Measurements from ENCODE around the gene LRCH1.
"Not testable (repeated sequence)": the region's sequence is repeated elsewhere in the genome, so short reads cannot be mapped to it uniquely, and the experiment has no call there.

The LRCH1 gene

DNA sequence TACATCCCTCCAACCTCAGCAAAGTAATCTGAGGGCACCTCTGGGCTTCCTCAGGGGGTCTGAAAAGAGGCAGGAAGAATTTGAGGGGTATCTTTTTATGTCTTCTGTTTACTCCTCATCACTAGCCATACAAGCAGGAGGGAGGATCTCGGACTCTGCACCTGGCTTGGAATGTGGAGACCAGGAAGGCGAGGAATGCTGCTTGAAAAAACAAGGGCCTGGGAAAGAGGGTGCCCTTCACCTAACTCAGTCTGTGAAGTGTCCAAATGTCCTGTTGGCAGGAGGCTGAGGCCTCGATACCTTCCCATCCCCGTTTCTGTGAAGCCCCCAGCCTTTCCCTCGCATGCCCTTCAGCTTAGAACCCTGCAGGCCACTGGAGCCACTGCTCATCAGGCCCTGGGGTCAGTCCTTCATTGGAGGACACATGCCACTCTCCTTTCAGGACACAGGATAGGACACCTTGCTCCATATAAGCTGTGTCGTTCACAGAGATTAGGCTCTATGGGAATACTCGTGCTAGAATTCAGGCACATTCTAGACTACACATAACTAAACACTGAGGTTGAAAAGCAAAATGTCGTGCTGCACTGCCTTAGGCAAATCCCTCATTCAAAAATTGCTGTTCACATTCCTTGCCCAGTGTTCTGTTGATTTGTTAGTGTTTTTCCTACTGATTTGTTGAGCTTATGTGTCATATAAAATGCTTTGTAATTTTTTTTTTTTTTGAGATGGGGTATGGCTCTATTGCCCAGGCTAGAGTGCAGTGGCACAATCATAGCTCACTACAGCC, 194.3 kb downstream of the LRCH1 start:
- Mint-ChIP-seq H3K4me1 (peaks cover 20% of the 10 kb centered on the region), H3K4me3 (no peak overlapping the region), H3K9me3 (no peaks in the 10 kb centered on the region), H3K36me3 (ENCODE audit: insufficient read depth) (peaks cover 8% of the 10 kb centered on the region), H3K27me3 (no peaks in the 10 kb centered on the region), H3K27ac (ENCODE audit: low read depth) (no peak overlapping the region)
- ATAC-seq (replicated peaks; ENCODE audit: extremely low read depth, poor library complexity, severe bottlenecking) = no peak
- no peak for DNase-seq (ENCODE audit: low spot score in 2 of 2)

GRCh38 chr13:46748300-46748699, 195.3 kb downstream of the LRCH1 start:
- DNase-seq (ENCODE audit: low spot score in 2 of 2) (no peak), ATAC-seq (replicated peaks; ENCODE audit: extremely low read depth, poor library complexity, severe bottlenecking) (no peak)
- peaks cover 28% of the 10 kb centered on the region for H3K4me1 Mint-ChIP-seq
- no peak overlapping the region for H3K4me3 Mint-ChIP-seq
- no peaks in the 10 kb centered on the region for H3K27me3 Mint-ChIP-seq
- no peaks in the 10 kb centered on the region for H3K9me3 Mint-ChIP-seq
- peaks cover 9% of the 10 kb centered on the region for H3K36me3 Mint-ChIP-seq (ENCODE audit: insufficient read depth)
- no peak overlapping the region for H3K27ac Mint-ChIP-seq (ENCODE audit: low read depth)

- peaks cover 9% of the 10 kb centered on the region for H3K36me3 Mint-ChIP-seq (ENCODE audit: insufficient read depth)
These were observed 197.0 kb downstream of the LRCH1 start for GRCh38 chr13:46749951-46750350.

GRCh38 chr13:46751811-46752635, 199.1 kb downstream of the LRCH1 start:
- no peaks in the 10 kb centered on the region for H3K9me3 Mint-ChIP-seq
- H3K4me3 Mint-ChIP-seq = peak overlapping the region; percentile 26
- H3K27me3 Mint-ChIP-seq = peaks cover under 1% of the 10 kb centered on the region
- peaks cover 43% of the 10 kb centered on the region for H3K4me1 Mint-ChIP-seq
- peaks cover 9% of the 10 kb centered on the region for H3K36me3 Mint-ChIP-seq (ENCODE audit: insufficient read depth)
- DNase-seq (ENCODE audit: low spot score in 2 of 2) = peak; percentile 35 to 70
- ATAC-seq (replicated peaks; ENCODE audit: extremely low read depth, poor library complexity, severe bottlenecking) = peak; percentile 98
- H3K27ac Mint-ChIP-seq (ENCODE audit: low read depth) = peak overlapping the region; percentile 65

More at GRCh38 chr13:46749951-46750350, 197.0 kb downstream of the LRCH1 start:
- Mint-ChIP-seq H3K4me1 (peaks cover 43% of the 10 kb centered on the region), H3K27ac (ENCODE audit: low read depth) (no peak overlapping the region), H3K9me3 (no peaks in the 10 kb centered on the region), H3K27me3 (no peaks in the 10 kb centered on the region), H3K4me3 (no peak overlapping the region)
- ATAC-seq (replicated peaks; ENCODE audit: extremely low read depth, poor library complexity, severe bottlenecking) (no peak), DNase-seq (ENCODE audit: low spot score in 2 of 2) (no peak)

DNA sequence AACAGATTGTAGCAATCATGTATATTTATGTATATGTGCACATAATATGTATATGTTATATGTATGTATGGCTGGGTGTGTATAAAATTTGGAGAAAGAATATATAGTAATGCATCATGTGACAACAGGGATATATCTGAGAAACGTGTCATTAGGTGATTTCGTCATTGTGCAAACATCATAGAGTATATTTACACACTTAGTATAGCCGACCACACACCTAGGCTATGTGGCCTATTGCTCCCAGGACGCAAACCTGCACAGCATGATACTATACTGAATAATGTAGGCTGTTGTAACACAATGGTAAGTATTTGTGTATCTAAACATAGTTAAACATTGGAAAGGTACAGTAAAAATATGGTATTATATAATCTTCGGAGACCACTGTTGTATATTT, 200.2 kb downstream of the LRCH1 start:
- no peak for DNase-seq (ENCODE audit: low spot score in 2 of 2)
- Mint-ChIP-seq H3K4me1 (peaks cover 49% of the 10 kb centered on the region), H3K27ac (ENCODE audit: low read depth) (no peak overlapping the region), H3K9me3 (no peaks in the 10 kb centered on the region), H3K36me3 (ENCODE audit: insufficient read depth) (peaks cover 10% of the 10 kb centered on the region), H3K27me3 (peaks cover 11% of the 10 kb centered on the region), H3K4me3 (no peak overlapping the region)
- no peak for ATAC-seq (replicated peaks; ENCODE audit: extremely low read depth, poor library complexity, severe bottlenecking)

- no peak for DNase-seq (ENCODE audit: low spot score in 2 of 2)
- Mint-ChIP-seq H3K36me3 (ENCODE audit: insufficient read depth) (peaks cover 8% of the 10 kb centered on the region), H3K27me3 (peaks cover 14% of the 10 kb centered on the region), H3K4me3 (no peak overlapping the region), H3K4me1 (peaks cover 49% of the 10 kb centered on the region), H3K9me3 (no peaks in the 10 kb centered on the region), H3K27ac (ENCODE audit: low read depth) (no peak overlapping the region)
- no peak for ATAC-seq (replicated peaks; ENCODE audit: extremely low read depth, poor library complexity, severe bottlenecking)
These were observed 200.9 kb downstream of the LRCH1 start for GRCh38 chr13:46753917-46754316.

DNA sequence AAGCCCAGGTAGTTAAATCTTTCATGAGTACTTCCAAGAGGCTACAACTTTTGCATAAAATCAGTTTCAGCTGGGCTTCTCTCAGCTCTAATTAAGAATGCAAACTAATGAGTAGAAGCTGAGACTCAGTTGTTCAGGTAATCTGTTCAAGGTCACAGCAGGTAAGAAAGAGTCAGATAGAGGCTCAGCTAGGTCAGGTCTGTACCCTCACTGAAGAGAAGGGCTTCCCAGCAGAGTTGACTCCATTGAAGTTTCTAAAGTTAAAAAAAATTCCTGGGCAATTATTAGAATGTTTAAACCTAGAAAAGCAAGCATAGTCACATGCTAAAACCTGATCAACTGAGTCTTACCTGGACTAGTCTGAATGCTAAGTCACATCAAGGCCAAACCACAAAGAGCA, 201.8 kb downstream of the LRCH1 start:
- Mint-ChIP-seq H3K4me1 (peaks cover 45% of the 10 kb centered on the region), H3K27me3 (peaks cover 23% of the 10 kb centered on the region), H3K9me3 (no peaks in the 10 kb centered on the region), H3K4me3 (no peak overlapping the region), H3K36me3 (ENCODE audit: insufficient read depth) (peaks cover 8% of the 10 kb centered on the region), H3K27ac (ENCODE audit: low read depth) (no peak overlapping the region)
- ATAC-seq (replicated peaks; ENCODE audit: extremely low read depth, poor library complexity, severe bottlenecking) (no peak), DNase-seq (ENCODE audit: low spot score in 2 of 2) (no peak)

DNA sequence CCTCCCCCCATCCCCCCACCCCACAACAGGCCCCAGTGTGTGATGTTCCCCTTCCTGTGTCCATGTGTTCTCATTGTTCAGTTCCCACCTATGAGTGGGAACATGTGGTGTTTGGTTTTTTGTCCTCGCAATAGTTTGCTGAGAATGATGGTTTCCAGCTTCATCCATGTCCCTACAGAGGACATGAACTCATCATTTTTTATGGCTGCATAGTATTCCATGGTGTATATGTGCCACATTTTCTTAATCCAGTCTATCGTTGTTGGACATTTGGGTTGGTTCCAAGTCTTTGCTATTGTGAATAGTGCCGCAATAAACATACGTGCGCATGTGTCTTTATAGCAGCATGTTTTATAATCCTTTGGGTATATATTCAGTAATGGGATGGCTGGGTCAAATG, 202.5 kb downstream of the LRCH1 start:
- peaks cover 40% of the 10 kb centered on the region for H3K4me1 Mint-ChIP-seq
- not testable (repeated sequence) for H3K4me3 Mint-ChIP-seq

GRCh38 chr13:46756977-46757376, 204.0 kb downstream of the LRCH1 start:
- Mint-ChIP-seq H3K27ac (ENCODE audit: low read depth) (no peak overlapping the region), H3K9me3 (no peaks in the 10 kb centered on the region), H3K36me3 (ENCODE audit: insufficient read depth) (peaks cover 3% of the 10 kb centered on the region), H3K27me3 (peaks cover 32% of the 10 kb centered on the region), H3K4me3 (no peak overlapping the region), H3K4me1 (peaks cover 31% of the 10 kb centered on the region)
- no peak for ATAC-seq (replicated peaks; ENCODE audit: extremely low read depth, poor library complexity, severe bottlenecking)
- DNase-seq (ENCODE audit: low spot score in 2 of 2) = no peak

More for the DNA sequence above, 202.5 kb downstream of the LRCH1 start:
- not testable (repeated sequence) for H3K36me3 Mint-ChIP-seq (ENCODE audit: insufficient read depth); DNase-seq (ENCODE audit: low spot score in 2 of 2); H3K9me3 Mint-ChIP-seq; ATAC-seq (replicated peaks; ENCODE audit: extremely low read depth, poor library complexity, severe bottlenecking); H3K27ac Mint-ChIP-seq (ENCODE audit: low read depth)
- peaks cover 30% of the 10 kb centered on the region for H3K27me3 Mint-ChIP-seq

- no peak overlapping the region for H3K4me3 Mint-ChIP-seq
- no peak for ATAC-seq (replicated peaks; ENCODE audit: extremely low read depth, poor library complexity, severe bottlenecking)
- peaks cover 3% of the 10 kb centered on the region for H3K36me3 Mint-ChIP-seq (ENCODE audit: insufficient read depth)
- peaks cover 25% of the 10 kb centered on the region for H3K4me1 Mint-ChIP-seq
- no peak for DNase-seq (ENCODE audit: low spot score in 2 of 2)
- peaks cover 32% of the 10 kb centered on the region for H3K27me3 Mint-ChIP-seq
- no peak overlapping the region for H3K27ac Mint-ChIP-seq (ENCODE audit: low read depth)
- H3K9me3 Mint-ChIP-seq = no peaks in the 10 kb centered on the region
These were observed 204.7 kb downstream of the LRCH1 start for GRCh38 chr13:46757640-46758039.

DNA sequence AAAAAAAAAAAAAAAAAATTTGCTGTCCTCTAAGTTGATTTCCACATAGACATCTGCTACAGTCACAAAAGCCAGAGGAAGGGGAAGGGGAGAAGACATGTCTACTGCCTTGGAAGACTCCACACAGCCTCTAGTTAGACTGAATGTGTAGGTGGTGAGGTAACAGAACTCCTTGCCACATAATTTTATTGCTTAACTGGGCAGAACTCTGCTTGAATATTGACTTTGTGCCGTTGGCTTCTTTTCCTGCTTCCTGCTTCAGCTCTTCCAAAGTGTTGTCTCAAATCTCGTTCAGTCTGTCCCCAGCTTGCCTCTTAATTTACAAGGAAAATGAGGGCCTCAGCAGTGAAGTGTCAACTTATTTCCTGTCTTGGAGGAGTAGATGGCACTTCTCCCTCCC, 206.9 kb downstream of the LRCH1 start:
- DNase-seq (ENCODE audit: low spot score in 2 of 2) (no peak), ATAC-seq (replicated peaks; ENCODE audit: extremely low read depth, poor library complexity, severe bottlenecking) (no peak)
- H3K9me3 Mint-ChIP-seq = no peaks in the 10 kb centered on the region
- H3K4me1 Mint-ChIP-seq = peaks cover 5% of the 10 kb centered on the region
- H3K27ac Mint-ChIP-seq (ENCODE audit: low read depth) = no peak overlapping the region
- H3K4me3 Mint-ChIP-seq = no peak overlapping the region
- peaks cover 1% of the 10 kb centered on the region for H3K36me3 Mint-ChIP-seq (ENCODE audit: insufficient read depth)
- peaks cover 32% of the 10 kb centered on the region for H3K27me3 Mint-ChIP-seq

- Mint-ChIP-seq H3K27ac (ENCODE audit: low read depth) (no peak overlapping the region), H3K27me3 (peaks cover 32% of the 10 kb centered on the region), H3K9me3 (no peaks in the 10 kb centered on the region), H3K4me1 (peaks cover 5% of the 10 kb centered on the region), H3K4me3 (no peak overlapping the region), H3K36me3 (ENCODE audit: insufficient read depth) (peaks cover 1% of the 10 kb centered on the region)
- ATAC-seq (replicated peaks; ENCODE audit: extremely low read depth, poor library complexity, severe bottlenecking) = no peak
- no peak for DNase-seq (ENCODE audit: low spot score in 2 of 2)
These were observed 208.2 kb downstream of the LRCH1 start for GRCh38 chr13:46761174-46761573.

DNA sequence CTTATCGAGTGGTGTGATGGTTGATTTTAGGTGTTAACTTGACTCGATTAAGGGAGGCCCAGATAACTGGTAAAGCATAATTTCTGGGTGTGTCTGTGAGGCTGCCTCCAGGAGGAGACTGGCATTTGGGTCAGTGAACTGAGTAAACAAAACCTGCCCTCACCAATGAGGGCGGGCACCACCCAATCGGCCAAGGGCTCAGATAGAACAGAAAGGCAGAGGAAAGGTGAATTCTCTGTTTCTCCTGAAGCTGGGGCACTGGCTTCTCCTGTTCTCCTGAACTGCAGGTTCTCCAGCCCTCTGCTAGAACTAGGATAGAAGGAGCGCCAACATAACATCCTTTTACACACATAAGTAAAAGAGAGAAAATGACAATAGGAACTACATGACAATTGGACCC, 208.9 kb downstream of the LRCH1 start:
- DNase-seq (ENCODE audit: low spot score in 2 of 2) (no peak), ATAC-seq (replicated peaks; ENCODE audit: extremely low read depth, poor library complexity, severe bottlenecking) (no peak)
- H3K9me3 Mint-ChIP-seq = no peaks in the 10 kb centered on the region
- peaks cover 5% of the 10 kb centered on the region for H3K4me1 Mint-ChIP-seq
- H3K27ac Mint-ChIP-seq (ENCODE audit: low read depth) = no peak overlapping the region
- H3K4me3 Mint-ChIP-seq = no peak overlapping the region
- peaks cover 32% of the 10 kb centered on the region for H3K27me3 Mint-ChIP-seq
- H3K36me3 Mint-ChIP-seq (ENCODE audit: insufficient read depth) = peaks cover 1% of the 10 kb centered on the region

Measured in central memory CD8-positive, alpha-beta T cell (primary cell).